ENCODE results near the gene EXOSC2. TPM values are rescaled to one million over a fixed set of nuclear protein-coding genes. Genes with fewer than 3 reads are reported as not detected.

Gene EXOSC2
- polyA plus RNA-seq, 1 donor from 2014 or later = 23.2 TPM

DNA sequence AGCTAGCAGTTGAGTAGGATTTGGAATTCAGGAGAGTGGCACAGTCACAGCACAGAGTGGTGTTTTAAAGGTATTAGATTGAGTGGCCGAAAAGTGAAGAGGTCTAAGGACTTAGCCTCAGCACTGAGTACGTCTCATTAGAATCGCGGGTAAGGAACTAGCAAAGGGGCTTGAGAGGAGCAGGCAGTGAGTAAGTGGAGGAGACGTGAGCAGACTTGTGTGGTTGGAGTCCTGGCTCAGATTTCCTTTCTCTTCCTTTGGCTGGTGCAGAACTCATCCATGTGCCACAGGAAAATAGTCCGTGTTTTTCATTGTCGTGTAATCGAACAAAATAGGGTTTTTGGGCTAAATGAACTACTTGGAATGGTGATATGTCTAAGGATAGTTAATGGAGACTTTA is 3.4 kb downstream of the EXOSC2 start:
- no peaks in the 10 kb centered on the region for H3K9me3 Mint-ChIP-seq
- H3K27ac Mint-ChIP-seq = peak overlapping the region in 1 of 3 donors; percentile 44
- peaks cover 2% of the 10 kb centered on the region for H3K27me3 Mint-ChIP-seq
- H3K4me3 Mint-ChIP-seq = peak overlapping the region in 2 of 4 donors; percentile 22 to 61
- peaks cover 14 to 27% (median 21%) of the 10 kb centered on the region in 3 donors for H3K4me1 Mint-ChIP-seq
- no peaks in the 10 kb centered on the region for H3K36me3 Mint-ChIP-seq

GRCh38 chr9:130698514-130698913 is 4.9 kb downstream of the EXOSC2 start:
- no peaks in the 10 kb centered on the region for H3K27me3 Mint-ChIP-seq
- H3K4me1 Mint-ChIP-seq = peaks cover 11 to 23% (median 14%) of the 10 kb centered on the region in 3 donors
- H3K9me3 Mint-ChIP-seq = no peaks in the 10 kb centered on the region
- peak overlapping the region in 2 of 4 donors; percentile 28 to 38 for H3K4me3 Mint-ChIP-seq
- H3K36me3 Mint-ChIP-seq = no peaks in the 10 kb centered on the region
- H3K27ac Mint-ChIP-seq = peak overlapping the region in 1 of 3 donors; percentile 54

- Mint-ChIP-seq H3K9me3 (no peaks in the 10 kb centered on the region), H3K36me3 (no peaks in the 10 kb centered on the region), H3K4me1 (peaks cover 11 to 23% (median 12%) of the 10 kb centered on the region in 3 donors), H3K4me3 (peak overlapping the region in 2 of 4 donors; percentile 28 to 38), H3K27me3 (no peaks in the 10 kb centered on the region), H3K27ac (peak overlapping the region in 1 of 3 donors; percentile 54)
Measured at GRCh38 chr9:130699047-130699446, 5.5 kb downstream of the EXOSC2 start.

DNA sequence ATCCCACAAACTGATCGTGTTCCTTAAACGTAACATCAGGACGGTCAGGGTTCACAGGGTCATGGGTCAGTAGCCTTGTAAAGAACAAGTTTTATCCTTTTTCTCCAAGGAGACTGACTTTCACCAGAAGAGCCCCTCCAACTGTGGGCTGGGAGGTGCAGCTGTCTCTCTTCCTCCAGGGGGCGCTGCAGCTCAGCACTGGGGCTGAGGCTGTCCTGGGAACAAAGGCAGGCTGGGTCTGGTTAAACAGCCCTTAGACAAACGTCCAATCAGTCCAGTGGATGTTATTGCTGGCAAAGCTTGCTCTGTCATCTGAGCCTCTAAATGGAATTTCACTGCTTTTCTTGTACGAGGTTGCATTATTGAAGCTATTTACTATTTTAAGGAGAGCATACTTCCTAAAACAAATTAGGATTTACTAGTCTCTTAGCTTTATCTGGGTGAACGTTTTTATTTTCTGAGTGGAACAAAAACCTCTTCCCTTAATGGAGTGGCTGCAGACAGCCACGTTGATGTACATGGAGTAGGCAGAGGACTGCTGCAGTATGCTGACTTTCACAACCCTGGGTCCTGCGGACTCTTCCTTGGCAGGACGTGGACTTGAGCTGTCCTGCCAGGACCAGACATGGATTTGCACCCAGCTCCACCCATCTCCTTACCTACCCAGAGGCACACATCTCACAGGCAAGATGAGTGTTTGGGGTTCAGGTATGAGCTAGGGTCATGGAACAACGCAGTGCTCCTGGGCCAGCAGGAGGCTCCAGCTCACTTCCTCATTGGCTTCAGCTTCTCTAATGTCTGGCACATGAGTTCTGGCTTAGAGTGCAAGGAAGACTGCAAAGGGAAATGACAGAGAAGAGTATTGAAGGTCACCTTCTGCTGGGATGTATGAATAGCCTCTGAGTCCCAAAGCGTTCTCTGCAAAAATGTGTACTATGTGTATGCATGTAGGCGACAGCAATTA is 7.8 kb downstream of the EXOSC2 start:
- Mint-ChIP-seq H3K27ac (no peak overlapping the region), H3K4me3 (no peak overlapping the region), H3K27me3 (no peaks in the 10 kb centered on the region), H3K36me3 (peaks cover 3% of the 10 kb centered on the region), H3K4me1 (peaks cover 0 to 11% (median 7%) of the 10 kb centered on the region in 3 donors), H3K9me3 (no peaks in the 10 kb centered on the region)

DNA sequence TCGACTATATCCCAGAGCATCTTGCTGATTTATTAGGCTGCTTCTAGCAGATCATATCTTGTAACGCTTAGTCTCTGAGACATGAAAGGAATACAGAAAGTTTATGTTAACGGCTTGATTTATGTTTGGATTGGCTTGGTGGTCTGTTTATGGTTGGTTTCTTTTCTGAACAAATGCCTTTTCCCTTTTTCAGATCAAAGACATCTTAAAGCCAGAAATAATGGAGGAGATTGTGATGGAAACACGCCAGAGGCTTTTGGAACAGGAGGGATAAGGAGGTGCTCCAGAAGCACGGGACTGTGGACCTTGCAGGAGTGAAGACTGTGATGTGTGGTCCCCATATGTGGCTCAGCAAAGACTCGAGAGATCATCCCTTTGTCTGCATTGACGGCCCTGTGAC is 9.9 kb downstream of the EXOSC2 start:
- Mint-ChIP-seq H3K9me3 (no peaks in the 10 kb centered on the region), H3K27me3 (no peaks in the 10 kb centered on the region), H3K27ac (no peak overlapping the region), H3K4me1 (peaks cover 0 to 8% (median 6%) of the 10 kb centered on the region in 3 donors), H3K4me3 (no peak overlapping the region), H3K36me3 (peaks cover 3% of the 10 kb centered on the region)

DNA sequence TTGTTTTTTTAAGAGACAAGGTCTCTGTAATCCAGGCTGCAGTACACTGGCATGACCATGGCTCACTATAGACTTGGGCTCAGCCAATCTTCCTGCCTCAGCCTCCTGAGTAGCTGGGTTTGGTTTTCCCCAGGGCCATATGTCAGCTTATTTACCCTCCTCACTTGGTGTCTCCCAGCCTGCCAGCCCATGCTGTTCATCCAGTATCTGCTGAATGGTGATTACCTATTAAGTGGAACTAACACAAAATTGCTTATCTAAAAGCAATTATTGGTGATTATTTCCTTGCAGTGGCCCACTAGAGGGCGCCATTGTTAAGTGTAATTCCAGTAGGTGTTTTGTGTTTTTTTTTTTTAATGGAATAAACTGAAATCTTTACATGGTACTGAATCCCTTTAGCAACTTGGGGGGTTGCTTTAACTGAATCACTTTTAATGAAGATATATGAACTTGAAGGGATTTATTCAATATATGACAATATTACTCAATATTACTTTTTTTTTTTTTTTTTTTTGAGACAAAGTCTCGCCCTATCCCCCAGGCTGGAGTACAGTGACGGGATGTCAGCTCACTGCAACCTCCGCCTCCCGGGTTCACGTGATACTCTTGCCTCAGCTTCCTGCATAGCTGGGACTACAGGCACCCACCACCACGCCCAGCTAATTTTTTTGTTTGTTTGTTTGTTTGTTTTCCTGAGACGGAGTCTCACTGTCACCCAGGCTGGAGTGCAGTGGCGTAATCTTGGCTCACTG is 13.8 kb downstream of the EXOSC2 start:
- Mint-ChIP-seq H3K27ac (peak overlapping the region in 1 of 3 donors; percentile 50), H3K4me1 (peaks cover 2 to 5% (median 4%) of the 10 kb centered on the region in 3 donors), H3K9me3 (no peaks in the 10 kb centered on the region), H3K36me3 (peaks cover 3% of the 10 kb centered on the region), H3K4me3 (peak overlapping the region in 1 of 4 donors; percentile 0), H3K27me3 (no peaks in the 10 kb centered on the region)

DNA sequence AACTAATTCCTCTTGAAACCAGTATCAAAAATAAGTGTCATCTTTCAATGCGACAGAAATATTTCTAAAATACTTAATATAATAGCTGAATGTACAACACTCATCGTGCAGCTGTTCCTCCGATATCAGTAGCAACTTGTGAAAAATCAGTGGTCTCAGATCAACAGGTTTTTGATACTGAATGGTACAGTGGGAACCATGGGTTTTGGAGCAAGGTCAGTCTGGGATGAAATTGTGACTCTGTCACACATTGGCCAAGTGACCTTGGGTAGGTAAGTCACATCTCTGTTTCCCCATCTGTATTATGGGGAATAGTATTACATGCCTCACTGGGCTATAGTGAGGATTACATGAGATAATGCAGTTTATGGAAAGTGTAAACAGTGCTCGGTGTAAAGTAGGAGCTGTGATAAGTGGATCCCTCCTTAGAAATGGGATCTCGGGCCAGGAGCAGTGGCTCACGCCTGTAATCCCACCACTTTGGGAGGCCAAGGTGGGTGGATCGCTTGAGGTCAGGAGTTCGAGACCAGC is 17.3 kb downstream of the EXOSC2 start:
- Mint-ChIP-seq H3K36me3 (peaks cover 2% of the 10 kb centered on the region), H3K4me3 (peak overlapping the region in 2 of 4 donors; percentile 17 to 99), H3K27ac (peak overlapping the region in 1 of 3 donors; percentile 97), H3K4me1 (peaks cover 26 to 28% (median 28%) of the 10 kb centered on the region in 3 donors), H3K9me3 (no peaks in the 10 kb centered on the region), H3K27me3 (no peaks in the 10 kb centered on the region)

GRCh38 chr9:130711469-130711868 is 17.9 kb downstream of the EXOSC2 start:
- Mint-ChIP-seq H3K4me1 (peaks cover 26 to 31% (median 28%) of the 10 kb centered on the region in 3 donors), H3K36me3 (no peaks in the 10 kb centered on the region), H3K27ac (peak overlapping the region in 1 of 3 donors; percentile 97), H3K27me3 (no peaks in the 10 kb centered on the region), H3K9me3 (no peaks in the 10 kb centered on the region), H3K4me3 (peak overlapping the region in 2 of 4 donors; percentile 1 to 99)

- Mint-ChIP-seq H3K4me3 (peak overlapping the region; percentile 89 to 99 (median 96)), H3K4me1 (peaks cover 26 to 31% (median 28%) of the 10 kb centered on the region in 3 donors), H3K27ac (peak overlapping the region; percentile 95 to 97 (median 96)), H3K36me3 (no peaks in the 10 kb centered on the region), H3K27me3 (no peaks in the 10 kb centered on the region), H3K9me3 (no peaks in the 10 kb centered on the region)
Measured at GRCh38 chr9:130712564-130713285, 19.1 kb downstream of the EXOSC2 start.

DNA sequence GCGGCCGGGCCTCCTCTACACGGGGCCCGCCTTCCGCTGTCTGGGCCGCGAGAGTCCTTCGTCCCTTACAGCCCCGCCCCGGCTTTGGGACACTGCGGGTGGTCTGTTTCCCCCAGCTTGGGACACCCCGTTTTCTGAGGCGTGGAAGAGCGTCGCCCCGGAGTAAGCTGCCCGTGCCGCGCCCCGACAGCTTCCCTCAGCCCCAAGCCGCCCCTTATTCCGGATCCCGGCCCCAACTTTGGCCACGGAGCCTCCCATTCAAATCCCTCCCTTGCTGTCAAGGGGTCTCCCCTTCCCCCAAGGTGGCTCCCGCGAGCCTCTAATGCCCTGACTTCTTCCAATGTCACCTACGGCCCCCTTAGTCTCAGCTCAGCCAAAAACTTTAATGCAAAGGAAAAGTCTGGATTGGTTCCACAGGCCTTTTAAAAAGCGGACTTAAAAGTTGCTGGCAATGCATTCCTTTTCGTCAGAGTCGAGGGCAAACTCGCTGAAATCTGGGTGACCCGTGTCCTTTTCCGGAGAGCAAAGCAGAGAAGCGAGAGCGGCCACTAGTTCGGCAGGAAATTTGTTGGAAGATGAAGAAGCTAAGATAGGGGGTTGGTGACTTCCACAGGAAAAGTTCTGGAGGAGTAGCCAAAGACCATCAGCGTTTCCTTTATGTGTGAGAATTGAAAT is 19.8 kb downstream of the EXOSC2 start:
- H3K4me3 Mint-ChIP-seq = peak overlapping the region; percentile 89 to 99 (median 96)
- H3K27ac Mint-ChIP-seq = peak overlapping the region; percentile 90 to 97 (median 95)
- peaks cover 26 to 31% (median 28%) of the 10 kb centered on the region in 3 donors for H3K4me1 Mint-ChIP-seq
- no peaks in the 10 kb centered on the region for H3K27me3 Mint-ChIP-seq
- H3K9me3 Mint-ChIP-seq = no peaks in the 10 kb centered on the region
- H3K36me3 Mint-ChIP-seq = no peaks in the 10 kb centered on the region

GRCh38 chr9:130714586-130715110 is 21.1 kb downstream of the EXOSC2 start:
- Mint-ChIP-seq H3K4me1 (peaks cover 24 to 37% (median 30%) of the 10 kb centered on the region in 3 donors), H3K36me3 (no peaks in the 10 kb centered on the region), H3K27me3 (no peaks in the 10 kb centered on the region), H3K4me3 (peak overlapping the region; percentile 84 to 99 (median 94)), H3K9me3 (no peaks in the 10 kb centered on the region), H3K27ac (peak overlapping the region in 2 of 3 donors; percentile 9 to 97)

DNA sequence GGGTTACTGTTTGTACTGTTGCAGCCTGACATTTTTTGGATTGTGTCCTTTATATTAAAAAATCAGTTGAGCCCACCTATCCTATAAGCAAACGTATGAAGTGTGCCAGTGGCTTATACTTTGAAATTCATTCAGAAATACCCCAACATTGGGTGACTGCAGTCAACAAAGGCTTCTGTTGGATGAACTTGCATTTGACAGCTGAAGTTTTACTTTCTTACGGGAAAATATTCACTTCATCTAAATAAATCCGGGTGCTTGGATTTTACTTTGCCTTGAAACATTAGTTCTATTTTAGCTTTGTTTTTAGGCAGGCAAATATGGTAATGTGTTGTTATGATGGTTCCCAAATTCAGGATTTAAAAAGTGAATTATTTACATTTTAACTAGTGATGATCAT is 21.7 kb downstream of the EXOSC2 start:
- H3K36me3 Mint-ChIP-seq = no peaks in the 10 kb centered on the region
- no peaks in the 10 kb centered on the region for H3K27me3 Mint-ChIP-seq
- H3K9me3 Mint-ChIP-seq = no peaks in the 10 kb centered on the region
- H3K4me1 Mint-ChIP-seq = peaks cover 24 to 39% (median 33%) of the 10 kb centered on the region in 3 donors
- peak overlapping the region in 2 of 3 donors; percentile 9 to 71 for H3K27ac Mint-ChIP-seq
- peak overlapping the region; percentile 81 to 99 (median 86) for H3K4me3 Mint-ChIP-seq

DNA sequence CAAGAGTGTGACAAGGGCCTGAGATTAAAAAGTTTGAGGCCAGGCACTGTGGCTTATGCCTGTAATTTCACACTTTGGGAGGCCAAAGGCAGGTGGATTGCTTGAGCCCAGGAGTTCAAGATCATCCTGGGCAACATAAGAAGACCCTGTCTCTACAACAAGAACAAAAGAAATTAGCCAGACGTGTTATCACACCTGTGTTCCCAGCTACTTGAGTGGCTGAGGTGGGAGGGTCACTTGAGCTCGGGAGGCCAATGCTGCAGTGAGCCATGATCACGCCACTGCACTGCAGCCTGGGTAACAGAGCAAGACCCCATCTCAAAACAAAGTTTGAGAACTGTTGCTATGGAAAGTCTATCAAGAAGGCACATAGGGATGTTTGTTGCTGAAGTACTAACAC is 25.0 kb downstream of the EXOSC2 start:
- Mint-ChIP-seq H3K4me3 (no peak overlapping the region), H3K4me1 (peaks cover 22 to 38% (median 28%) of the 10 kb centered on the region in 3 donors), H3K36me3 (no peaks in the 10 kb centered on the region), H3K9me3 (no peaks in the 10 kb centered on the region), H3K27ac (no peak overlapping the region), H3K27me3 (no peaks in the 10 kb centered on the region)

All from IgD-negative memory B cell (primary cell).